Neural cell (in vitro differentiated cells): ENCODE results near the gene PDE1C. TPM values are rescaled to one million over a fixed set of nuclear protein-coding genes. Genes with fewer than 3 reads are reported as not detected.

Experiments used
- H2AFZ ChIP-seq: fragments of 200-600, 300-800 bp; sonication (generic), shearing (Covaris generic); 2 replicates; pipeline ENCODE4 v1.6.0; 2014; ENCODE audit warnings: low read depth, mild to moderate bottlenecking, antibody characterized with exemption, low read length, moderate library complexity
- H3F3A ChIP-seq: fragments of 200-600 bp; shearing (Covaris generic); 2 replicates; pipeline ENCODE4 v1.6.1; 2016; ENCODE audit warnings: mild to moderate bottlenecking, moderate library complexity, mixed read lengths, antibody characterized with exemption, low read length; ENCODE audit not compliant: insufficient read depth, poor library complexity, severe bottlenecking
- H3K27ac ChIP-seq: fragments of 200-600, 300-800 bp; sonication (generic), shearing (Covaris generic); 2 replicates; pipeline ENCODE4 v1.5.1; 2014; ENCODE audit warnings: mild to moderate bottlenecking, low read length, moderate library complexity
- H3K27me3 ChIP-seq: fragments of 300-800, 200-600 bp; sonication (generic), shearing (Covaris generic); 2 replicates; pipeline ENCODE4 v1.6.0; 2014; ENCODE audit warnings: mild to moderate bottlenecking, low read depth, low read length, moderate library complexity; ENCODE audit not compliant: insufficient read depth
- H3K36me3 ChIP-seq: fragments of 300-800, 200-600 bp; sonication (generic), shearing (Covaris generic); 2 replicates; pipeline ENCODE4 v1.5.1; 2014; ENCODE audit warnings: mild to moderate bottlenecking, antibody characterized with exemption, low read length, moderate library complexity; ENCODE audit not compliant: insufficient read depth
- H3K4me2 ChIP-seq: fragments of 300-800, 200-600 bp; sonication (generic), shearing (Covaris generic); 2 replicates; pipeline ENCODE4 v1.6.0; 2014; ENCODE audit warnings: mild to moderate bottlenecking, low read length
- H3K4me3 ChIP-seq: fragments of 300-800, 200-600 bp; sonication (generic), shearing (Covaris generic); 2 replicates; pipeline ENCODE4 v1.5.1; 2014; ENCODE audit warnings: mild to moderate bottlenecking, low read length, moderate library complexity
- H3K79me2 ChIP-seq: fragments of 200-600 bp; shearing (Covaris generic); replicated peaks from 2 replicates; pipeline ENCODE4 v1.6.0; 2014; ENCODE audit warnings: mild to moderate bottlenecking, low read length, moderate library complexity; ENCODE audit not compliant: insufficient read depth
- H3K9ac ChIP-seq: fragments of 300-800, 200-600 bp; sonication (generic), shearing (Covaris generic); 2 replicates; pipeline ENCODE4 v1.6.1; 2016; ENCODE audit warnings: mild to moderate bottlenecking, low read length, mixed read lengths
- H3K9me2 ChIP-seq: fragments of 200-600 bp; shearing (Covaris generic); 2 replicates; pipeline ENCODE4 v1.6.1; 2016; ENCODE audit warnings: mild to moderate bottlenecking, low read length, mixed read lengths; ENCODE audit not compliant: insufficient read depth
- H3K9me3 ChIP-seq: fragments of 200-600, 300-800 bp; sonication (generic), shearing (Covaris generic); 2 replicates; pipeline ENCODE4 v1.6.1; 2016; ENCODE audit warnings: mild to moderate bottlenecking, mixed run types, low read length, moderate library complexity, mixed read lengths
- H4K20me1 ChIP-seq: fragments of 200-600 bp; shearing (Covaris generic); 2 replicates; pipeline ENCODE4 v1.6.1; 2016; ENCODE audit warnings: mild to moderate bottlenecking, mixed run types; ENCODE audit not compliant: insufficient read depth
- CTCF ChIP-seq: fragments of 450-650 bp; IDR thresholded peaks from 2 replicates; pipeline ENCODE4 v1.5.1; 2014; ENCODE audit warnings: antibody characterized with exemption, mild to moderate bottlenecking, moderate library complexity; ENCODE audit not compliant: poor library complexity, severe bottlenecking
- EP300 ChIP-seq: fragments of 450-650 bp; conservative IDR thresholded peaks from 2 replicates; pipeline ENCODE4 v1.6.1; 2014; ENCODE audit warnings: antibody characterized with exemption, mild to moderate bottlenecking, moderate library complexity; ENCODE audit not compliant: poor library complexity, severe bottlenecking
- EZH2 ChIP-seq: fragments of 200-600, 300-800 bp; shearing (Covaris generic), sonication (generic); IDR thresholded peaks from 2 replicates; pipeline ENCODE4 v1.6.1; 2014; ENCODE audit warnings: antibody characterized with exemption, low read length, borderline replicate concordance, mild to moderate bottlenecking; ENCODE audit not compliant: insufficient read depth, poor library complexity, severe bottlenecking
- MXI1 ChIP-seq: fragments of 450-650 bp; conservative IDR thresholded peaks from 2 replicates; pipeline ENCODE4 v1.6.1; 2014; ENCODE audit warnings: antibody characterized with exemption, mild to moderate bottlenecking; ENCODE audit not compliant: poor library complexity, severe bottlenecking
- POLR2AphosphoS5 ChIP-seq: IDR thresholded peaks from 2 replicates; pipeline ENCODE4 v1.6.1; 2012
- RAD21 ChIP-seq: fragments of 450-650 bp; conservative IDR thresholded peaks from 2 replicates; pipeline ENCODE4 v1.6.1; 2014; ENCODE audit warnings: antibody characterized with exemption, mild to moderate bottlenecking, moderate library complexity
- REST ChIP-seq: IDR thresholded peaks from 2 replicates; pipeline ENCODE4 v1.6.1; 2012; ENCODE audit warnings: borderline replicate concordance
- SMC3 ChIP-seq: fragments of 450-650 bp; conservative IDR thresholded peaks from 2 replicates; pipeline ENCODE4 v1.6.1; 2014; ENCODE audit warnings: antibody characterized with exemption, mild to moderate bottlenecking, moderate library complexity; ENCODE audit not compliant: poor library complexity
- TAF1 ChIP-seq: IDR thresholded peaks from 2 replicates; pipeline ENCODE4 v1.6.1; 2012; ENCODE audit warnings: low read depth
- polyA plus RNA-seq: library from polyadenylated mRNA; depleted of rRNA; stranded (reverse); fragments of >200 nt; gene quantifications from 2 replicates; pipeline ENCODE4 v1.2.3, GENCODE V29; 2014

Gene PDE1C
- polyA plus RNA-seq, 1 donor from 2014 or later: 6.6 TPM

- no peaks in the 10 kb centered on the region for H3K9me3 ChIP-seq
- H3K9me2 ChIP-seq: no peaks in the 10 kb centered on the region
- H3K4me3 ChIP-seq: no peak overlapping the region
- no peak overlapping the region for H3K9ac ChIP-seq
- no peaks in the 10 kb centered on the region for H3K79me2 ChIP-seq
- no peaks in the 10 kb centered on the region for H3K36me3 ChIP-seq
- H3K27me3 ChIP-seq: no peaks in the 10 kb centered on the region
- no peaks in the 10 kb centered on the region for H3F3A ChIP-seq
- no peak overlapping the region for H3K27ac ChIP-seq
- no peak overlapping the region for H3K4me2 ChIP-seq
- no peaks in the 10 kb centered on the region for H4K20me1 ChIP-seq
- H2AFZ ChIP-seq: no peak overlapping the region
- no peak for TF ChIP-seq SMC3
- TF ChIP-seq RAD21: no peak
- TF ChIP-seq REST: no peak
- no peak for TF ChIP-seq TAF1
- TF ChIP-seq MXI1: no peak
- no peak for TF ChIP-seq EZH2
- TF ChIP-seq EP300: no peak
- TF ChIP-seq CTCF: no peak
- TF ChIP-seq POLR2AphosphoS5: no peak
These were observed 99.7 kb downstream of the PDE1C start for GRCh38 chr7:31970501-31970900.

- Histone ChIP-seq H3K79me2 (no peaks in the 10 kb centered on the region), H3K27ac (no peak overlapping the region), H3K4me2 (no peak overlapping the region), H3K27me3 (no peaks in the 10 kb centered on the region), H4K20me1 (no peaks in the 10 kb centered on the region), H3K4me3 (no peak overlapping the region), H3F3A (no peaks in the 10 kb centered on the region), H3K9ac (no peak overlapping the region), H3K9me3 (no peaks in the 10 kb centered on the region), H3K9me2 (no peaks in the 10 kb centered on the region), H2AFZ (no peak overlapping the region), H3K36me3 (no peaks in the 10 kb centered on the region)
- TF ChIP-seq REST (no peak), CTCF (no peak), RAD21 (no peak), TAF1 (no peak), EP300 (no peak), MXI1 (no peak), SMC3 (no peak), EZH2 (no peak), POLR2AphosphoS5 (no peak)
These were observed 106.5 kb downstream of the PDE1C start for GRCh38 chr7:31963569-31964175.
